ENCODE measurements around the gene ERICH4.

The ERICH4 gene

GRCh38 chr19:41478171-41478570, 35.2 kb downstream of the ERICH4 start:
- no peak for DNase-seq (ENCODE audit: low spot score)
- H4K8ac ChIP-seq (ENCODE audit: low read depth, low read length), result no peak overlapping the region
- WGBS, 2 donors (ENCODE audit: extremely low coverage in 2 of 2, insufficient read length in 2 of 2, insufficient replicate concordance in 1 of 2), result no CpG with 5 or more reads among the region's 8 CpGs

GRCh38 chr19:41478875-41479756, 36.2 kb downstream of the ERICH4 start:
- Histone ChIP-seq H3K27ac (replicated peaks; ENCODE audit: low read length) (no peak overlapping the region), H3K4me1 (ENCODE audit: control insufficient read depth in 2 of 2, insufficient read depth in 1 of 2, low read depth in 1 of 2, low read length in 2 of 2) (no peaks in the 10 kb centered on the region), H2AK5ac (ENCODE audit: low read depth, low read length) (no peak overlapping the region), H3K79me1 (ENCODE audit: low read depth, low read length) (no peaks in the 10 kb centered on the region), H4K8ac (ENCODE audit: low read depth, low read length) (no peak overlapping the region), H3K9ac (ENCODE audit: low read depth, low read length, poor library complexity) (no peak overlapping the region), H2BK15ac (ENCODE audit: low read length) (no peak overlapping the region), H3K4me2 (ENCODE audit: insufficient read depth, low read length, poor library complexity, severe bottlenecking) (no peak overlapping the region), H3K18ac (ENCODE audit: low read length) (no peak overlapping the region), H2BK120ac (ENCODE audit: low read depth, low read length) (no peak overlapping the region), H3K4ac (ENCODE audit: low read length) (no peak overlapping the region), H2BK12ac (ENCODE audit: low read length) (no peak overlapping the region), H3K27me3 (ENCODE audit: control insufficient read depth in 3 of 3, insufficient read depth in 3 of 3, low read depth in 1 of 3, low read length in 3 of 3) (peaks cover 0 to 78% (median 0%) of the 10 kb centered on the region in 3 experiments), H2BK5ac (ENCODE audit: low read length) (no peak overlapping the region), H3K4me3 (ENCODE audit: low read length in 2 of 2) (no peak overlapping the region), H3K36me3 (replicated peaks in 1 of 2; ENCODE audit: control insufficient read depth in 2 of 2, insufficient read depth in 2 of 2, low read length in 2 of 2) (no peaks in the 10 kb centered on the region), H4K91ac (ENCODE audit: low read depth, low read length, poor library complexity) (no peak overlapping the region), H3K23ac (ENCODE audit: low read depth, low read length, poor library complexity) (no peak overlapping the region), H2AFZ (ENCODE audit: low read length) (peak overlapping the region; percentile 7), H3K14ac (ENCODE audit: low read length) (no peak overlapping the region), H3K9me3 (replicated peaks in 1 of 2; ENCODE audit: control insufficient read depth in 2 of 2, insufficient read depth in 1 of 2, low read depth in 1 of 2, low read length in 2 of 2) (peaks cover 9 to 17% of the 10 kb centered on the region in 2 donors)
- no CpG with 5 or more reads among the region's 15 CpGs for WGBS, 2 donors (ENCODE audit: extremely low coverage in 2 of 2, insufficient read length in 2 of 2, insufficient replicate concordance in 1 of 2)
- DNase-seq (ENCODE audit: low spot score), result no peak

More at GRCh38 chr19:41478171-41478570, 35.2 kb downstream of the ERICH4 start:
- Histone ChIP-seq H3K4me2 (ENCODE audit: insufficient read depth, low read length, poor library complexity, severe bottlenecking) (no peak overlapping the region), H3K23ac (ENCODE audit: low read depth, low read length, poor library complexity) (no peak overlapping the region), H3K9ac (ENCODE audit: low read depth, low read length, poor library complexity) (no peak overlapping the region), H3K36me3 (replicated peaks in 1 of 2; ENCODE audit: control insufficient read depth in 2 of 2, insufficient read depth in 2 of 2, low read length in 2 of 2) (no peaks in the 10 kb centered on the region), H2AFZ (ENCODE audit: low read length) (peak overlapping the region; percentile 7), H3K14ac (ENCODE audit: low read length) (no peak overlapping the region), H2BK15ac (ENCODE audit: low read length) (no peak overlapping the region), H3K27me3 (ENCODE audit: control insufficient read depth in 3 of 3, insufficient read depth in 3 of 3, low read depth in 1 of 3, low read length in 3 of 3) (peaks cover 0 to 78% (median 0%) of the 10 kb centered on the region in 3 experiments), H3K9me3 (replicated peaks in 1 of 2; ENCODE audit: control insufficient read depth in 2 of 2, insufficient read depth in 1 of 2, low read depth in 1 of 2, low read length in 2 of 2) (peaks cover 9 to 14% of the 10 kb centered on the region in 2 donors), H4K91ac (ENCODE audit: low read depth, low read length, poor library complexity) (no peak overlapping the region), H3K4ac (ENCODE audit: low read length) (no peak overlapping the region), H2BK5ac (ENCODE audit: low read length) (no peak overlapping the region), H3K4me1 (ENCODE audit: control insufficient read depth in 2 of 2, insufficient read depth in 1 of 2, low read depth in 1 of 2, low read length in 2 of 2) (no peaks in the 10 kb centered on the region), H2BK12ac (ENCODE audit: low read length) (no peak overlapping the region), H3K27ac (replicated peaks; ENCODE audit: low read length) (no peak overlapping the region), H3K79me1 (ENCODE audit: low read depth, low read length) (no peaks in the 10 kb centered on the region), H2BK120ac (ENCODE audit: low read depth, low read length) (no peak overlapping the region), H3K4me3 (ENCODE audit: low read length in 2 of 2) (no peak overlapping the region), H3K18ac (ENCODE audit: low read length) (no peak overlapping the region), H2AK5ac (ENCODE audit: low read depth, low read length) (no peak overlapping the region)

- Histone ChIP-seq H2BK12ac (ENCODE audit: low read length) (no peak overlapping the region), H2AK5ac (ENCODE audit: low read depth, low read length) (no peak overlapping the region), H3K4ac (ENCODE audit: low read length) (no peak overlapping the region), H2AFZ (ENCODE audit: low read length) (no peak overlapping the region), H3K4me1 (ENCODE audit: control insufficient read depth in 2 of 2, insufficient read depth in 1 of 2, low read depth in 1 of 2, low read length in 2 of 2) (no peaks in the 10 kb centered on the region), H3K4me3 (ENCODE audit: low read length in 2 of 2) (no peak overlapping the region), H3K9ac (ENCODE audit: low read depth, low read length, poor library complexity) (no peak overlapping the region), H3K27me3 (ENCODE audit: control insufficient read depth in 3 of 3, insufficient read depth in 3 of 3, low read depth in 1 of 3, low read length in 3 of 3) (peaks cover 0 to 76% (median 0%) of the 10 kb centered on the region in 3 experiments), H3K36me3 (replicated peaks in 1 of 2; ENCODE audit: control insufficient read depth in 2 of 2, insufficient read depth in 2 of 2, low read length in 2 of 2) (no peaks in the 10 kb centered on the region), H3K9me3 (replicated peaks in 1 of 2; ENCODE audit: control insufficient read depth in 2 of 2, insufficient read depth in 1 of 2, low read depth in 1 of 2, low read length in 2 of 2) (peaks cover 9 to 17% of the 10 kb centered on the region in 2 donors), H2BK15ac (ENCODE audit: low read length) (no peak overlapping the region), H3K18ac (ENCODE audit: low read length) (no peak overlapping the region), H4K8ac (ENCODE audit: low read depth, low read length) (no peak overlapping the region), H2BK120ac (ENCODE audit: low read depth, low read length) (no peak overlapping the region), H3K79me1 (ENCODE audit: low read depth, low read length) (no peaks in the 10 kb centered on the region), H3K27ac (replicated peaks; ENCODE audit: low read length) (no peak overlapping the region), H3K14ac (ENCODE audit: low read length) (no peak overlapping the region), H3K23ac (ENCODE audit: low read depth, low read length, poor library complexity) (no peak overlapping the region), H4K91ac (ENCODE audit: low read depth, low read length, poor library complexity) (no peak overlapping the region), H3K4me2 (ENCODE audit: insufficient read depth, low read length, poor library complexity, severe bottlenecking) (no peak overlapping the region), H2BK5ac (ENCODE audit: low read length) (no peak overlapping the region)
- DNase-seq (ENCODE audit: low spot score), result no peak
- no CpG with 5 or more reads among the region's 8 CpGs for WGBS, 2 donors (ENCODE audit: extremely low coverage in 2 of 2, insufficient read length in 2 of 2, insufficient replicate concordance in 1 of 2)
Observed at GRCh38 chr19:41479757-41480191, 36.8 kb downstream of the ERICH4 start.

GRCh38 chr19:41480336-41480735, 37.4 kb downstream of the ERICH4 start:
- Histone ChIP-seq H3K18ac (ENCODE audit: low read length) (no peak overlapping the region), H3K79me1 (ENCODE audit: low read depth, low read length) (no peaks in the 10 kb centered on the region), H4K91ac (ENCODE audit: low read depth, low read length, poor library complexity) (no peak overlapping the region), H2BK12ac (ENCODE audit: low read length) (no peak overlapping the region), H4K8ac (ENCODE audit: low read depth, low read length) (no peak overlapping the region), H3K9me3 (replicated peaks in 1 of 2; ENCODE audit: control insufficient read depth in 2 of 2, insufficient read depth in 1 of 2, low read depth in 1 of 2, low read length in 2 of 2) (peaks cover 9 to 19% of the 10 kb centered on the region in 2 donors), H3K14ac (ENCODE audit: low read length) (no peak overlapping the region), H2BK120ac (ENCODE audit: low read depth, low read length) (no peak overlapping the region), H3K4me2 (ENCODE audit: insufficient read depth, low read length, poor library complexity, severe bottlenecking) (no peak overlapping the region), H3K4me3 (ENCODE audit: low read length in 2 of 2) (no peak overlapping the region), H2BK15ac (ENCODE audit: low read length) (no peak overlapping the region), H3K23ac (ENCODE audit: low read depth, low read length, poor library complexity) (no peak overlapping the region), H3K27me3 (ENCODE audit: control insufficient read depth in 3 of 3, insufficient read depth in 3 of 3, low read depth in 1 of 3, low read length in 3 of 3) (peaks cover 0 to 79% (median 0%) of the 10 kb centered on the region in 3 experiments), H3K27ac (replicated peaks; ENCODE audit: low read length) (no peak overlapping the region), H3K4ac (ENCODE audit: low read length) (no peak overlapping the region), H3K4me1 (ENCODE audit: control insufficient read depth in 2 of 2, insufficient read depth in 1 of 2, low read depth in 1 of 2, low read length in 2 of 2) (no peaks in the 10 kb centered on the region), H2AFZ (ENCODE audit: low read length) (no peak overlapping the region), H2AK5ac (ENCODE audit: low read depth, low read length) (no peak overlapping the region), H2BK5ac (ENCODE audit: low read length) (no peak overlapping the region), H3K36me3 (replicated peaks in 1 of 2; ENCODE audit: control insufficient read depth in 2 of 2, insufficient read depth in 2 of 2, low read length in 2 of 2) (no peaks in the 10 kb centered on the region), H3K9ac (ENCODE audit: low read depth, low read length, poor library complexity) (no peak overlapping the region)
- DNase-seq (ENCODE audit: low spot score), result no peak
- WGBS, 2 donors (ENCODE audit: extremely low coverage in 2 of 2, insufficient read length in 2 of 2, insufficient replicate concordance in 1 of 2), result no CpG with 5 or more reads among the region's 12 CpGs

Measured in neuronal stem cell (in vitro differentiated cells).